ENCODE data around the gene HOXA6. TPM values are rescaled to one million over a fixed set of nuclear protein-coding genes. Genes with fewer than 3 reads are reported as not detected.
A peak's percentile ranks its signal among the peaks of the same experiment; 100 is the strongest.

Gene HOXA6
- total and polyA plus RNA-seq, 2 of the 4 experiments (the other 2 are of a cell fraction): 1.4 to 1.8 TPM

DNA sequence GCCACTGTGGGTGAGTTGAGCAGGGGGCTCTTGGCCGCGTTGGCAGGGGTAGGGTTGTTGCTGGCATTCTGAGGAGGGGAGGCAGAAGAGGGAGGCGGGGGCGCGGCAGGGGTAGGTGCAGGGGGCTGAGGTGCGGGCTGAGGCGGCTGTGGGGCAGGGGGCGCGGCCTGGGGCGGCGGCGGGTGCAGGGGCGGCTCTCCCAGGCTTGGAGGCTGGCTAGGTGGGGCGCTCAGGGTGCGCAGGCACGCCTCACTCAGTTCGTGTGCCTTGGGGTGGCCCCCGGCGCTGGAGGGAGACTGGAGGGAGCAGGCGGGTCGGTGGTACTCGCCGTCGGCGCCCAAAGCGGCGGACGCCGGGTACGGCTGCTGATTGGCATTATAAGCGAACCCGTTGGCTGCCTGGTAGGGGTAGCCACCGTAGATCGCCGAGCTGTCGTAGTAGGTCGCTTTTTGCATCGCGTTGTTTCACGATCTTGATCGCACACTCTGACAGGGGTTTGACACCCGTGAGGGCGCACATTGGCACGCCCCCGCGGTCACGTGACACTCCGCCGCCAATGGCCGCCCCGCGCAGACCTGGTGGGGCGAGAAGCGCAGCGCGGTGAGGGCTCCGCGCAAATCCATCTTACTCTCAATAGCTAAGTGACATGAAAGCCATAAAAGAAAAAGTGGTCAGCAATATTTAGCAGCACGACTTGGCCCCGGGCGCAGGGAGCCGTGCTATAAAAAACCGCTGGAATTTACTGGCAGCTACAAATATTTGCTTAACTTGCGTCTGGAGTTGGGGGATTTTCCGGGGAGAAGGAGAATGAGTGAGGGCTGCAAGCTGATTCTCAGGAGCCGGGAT, 37.2 kb downstream of the HOXA6 start:
- ChIA-PET POLR2A (ENCODE audit: unreplicated experiment) (interaction anchor here (0.6 to 1.1 kb wide), 3 partner anchors 9 to 14 kb away, joined by 3 to 10 read pairs (median 3); no protein-coding TSS in a partner anchor), CTCF (interaction anchor here (0.8 to 1.4 kb wide), 4 partner anchors 12 to 411 kb away, joined by 3 to 9 read pairs (median 4); no protein-coding TSS in a partner anchor)
- H3K4me1 ChIP-seq (ENCODE audit: control insufficient read depth, insufficient read depth, low read length): peaks cover 32% of the 10 kb centered on the region
- 8% methylated on average over 26 of the region's 66 CpGs; no CpG with 5 or more reads in 1 of the 2 experiments for WGBS, 2 experiments (ENCODE audit: extremely low coverage in 2 of 2, insufficient read length in 1 of 2)
- peaks cover 16% of the 10 kb centered on the region for H4K20me1 ChIP-seq (ENCODE audit: insufficient read depth, low read length)
- dilution Hi-C loops (cut with HindIII; ENCODE audit: low sequenced_read_pairs, unreplicated experiment) (no loop called here), in situ Hi-C loops (cut with MboI; ENCODE audit: low sequenced_read_pairs) (no loop called here), intact Hi-C loops (cut with micrococcal nuclease) (no loop called here)
- ATAC-seq (ENCODE audit: low read depth): peak; percentile 13
- no TSS peak for BruUV-seq (replicated peaks)
- H3K18ac ChIP-seq (ENCODE audit: low read depth, low read length): peak overlapping the region; percentile 45; the same call in 1 of the 2 replicates
- peak; percentile 92 for DNase-seq
- H4K91ac ChIP-seq (ENCODE audit: insufficient read depth, low read depth, low read length): peak overlapping the region; percentile 68
- H2BK5ac ChIP-seq (ENCODE audit: low read depth, low read length, poor library complexity, severe bottlenecking): peak overlapping the region; percentile 95
- peak overlapping the region; percentile 98 for H3K4me2 ChIP-seq (ENCODE audit: low read depth, low read length)
- H4K5ac ChIP-seq (ENCODE audit: low read depth, low read length): peak overlapping the region; percentile 36; the same call in 1 of the 2 replicates
- H3K4ac ChIP-seq (ENCODE audit: low read depth, low read length): peak overlapping the region; percentile 92
- peak overlapping the region; percentile 47 to 60; a peak in 3 of 4 replicates for H4K8ac ChIP-seq (ENCODE audit: low read depth in 2 of 2, low read length in 2 of 2)
- H2BK20ac ChIP-seq (ENCODE audit: low read depth, low read length): peak overlapping the region; percentile 68
- TF ChIP-seq FOS (IDR thresholded peaks at IDR 0.05; ENCODE audit: low read depth, low read length): peak; percentile 39; the same call in 1 of the 2 replicates
- peak; percentile 40; the same call in 1 of the 2 replicates for TF ChIP-seq MAZ (IDR thresholded peaks at IDR 0.05; ENCODE audit: borderline replicate concordance, low read depth, low read length)
- TF ChIP-seq BHLHE40 (IDR thresholded peaks at IDR 0.05; ENCODE audit: low read depth, low read length): peak; percentile 85
- 0 out of 2 replicates have a peak, but pooled peaks have one; percentile 6 for TF ChIP-seq NFE2L2 (IDR thresholded peaks at IDR 0.05; ENCODE audit: low read depth, low read length)
- TF ChIP-seq, protein P1, sequence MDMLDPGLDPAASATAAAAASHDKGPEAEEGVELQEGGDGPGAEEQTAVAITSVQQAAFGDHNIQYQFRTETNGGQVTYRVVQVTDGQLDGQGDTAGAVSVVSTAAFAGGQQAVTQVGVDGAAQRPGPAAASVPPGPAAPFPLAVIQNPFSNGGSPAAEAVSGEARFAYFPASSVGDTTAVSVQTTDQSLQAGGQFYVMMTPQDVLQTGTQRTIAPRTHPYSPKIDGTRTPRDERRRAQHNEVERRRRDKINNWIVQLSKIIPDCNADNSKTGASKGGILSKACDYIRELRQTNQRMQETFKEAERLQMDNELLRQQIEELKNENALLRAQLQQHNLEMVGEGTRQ (IDR thresholded peaks at IDR 0.05; ENCODE audit: low read depth, low read length): peak; percentile 95
- TF ChIP-seq RFX5 (IDR thresholded peaks at IDR 0.05; ENCODE audit: low read depth, low read length): no peak
- peak overlapping the region; percentile 15; the same call in 1 of the 3 replicates for H2BK15ac ChIP-seq (ENCODE audit: low read depth, low read length)
- 0 out of 2 replicates have a peak overlapping the region, but pooled peaks have one; percentile 50 for H3K56ac ChIP-seq (ENCODE audit: extremely low read depth, insufficient read depth, low read length)
- H2AK5ac ChIP-seq (ENCODE audit: low read depth, low read length): peak overlapping the region; percentile 62; the same call in 1 of the 2 replicates
- H3K9ac ChIP-seq (ENCODE audit: low read depth, low read length): peak overlapping the region; percentile 95
- peak overlapping the region; percentile 80 for H3K14ac ChIP-seq (replicated peaks; ENCODE audit: low read depth, low read length)
- peaks cover 9% of the 10 kb centered on the region; the same call in 1 of the 2 replicates for H3K36me3 ChIP-seq (ENCODE audit: control insufficient read depth, insufficient read depth, low read length)
- H3K4me3 ChIP-seq (ENCODE audit: insufficient read depth, low read depth, low read length): peak overlapping the region; percentile 13; the same call in 1 of the 2 replicates
- H3K23ac ChIP-seq (ENCODE audit: low read depth, low read length): peak overlapping the region; percentile 98
- peak overlapping the region; percentile 98 for H3K27ac ChIP-seq (ENCODE audit: insufficient read depth, low read length)
- H3K9me1 ChIP-seq (ENCODE audit: insufficient read depth, low read length): peaks cover 13% of the 10 kb centered on the region; the same call in 1 of the 2 replicates
- H3K9me3 ChIP-seq (ENCODE audit: control insufficient read depth, insufficient read depth, low read length): no peaks in the 10 kb centered on the region
- peak overlapping the region; percentile 79 for H2AK9ac ChIP-seq (replicated peaks; ENCODE audit: low read depth, low read length, poor library complexity)
- H3K27me3 ChIP-seq (ENCODE audit: control insufficient read depth, insufficient read depth, low read length): no peaks in the 10 kb centered on the region
- H2AFZ ChIP-seq (replicated peaks; ENCODE audit: low read length, poor library complexity): peak overlapping the region; percentile 81
- H3K79me1 ChIP-seq (ENCODE audit: low read depth in 1 of 2, low read length in 2 of 2): peaks cover 0 to 37% of the 10 kb centered on the region in 2 experiments; a peak in 2 of 4 replicates
- H2BK120ac ChIP-seq (ENCODE audit: low read depth, low read length): peak overlapping the region; percentile 67
